Heart left ventricle (tissue), 16 donors: ENCODE measurements around the gene CD40. TPM values are rescaled to one million over a fixed set of nuclear protein-coding genes. Genes with fewer than 3 reads are reported as not detected.

Experiments used
- ATAC-seq, 4 donors: fragments of 200-7000 bp; cut with Tn5 transposase; one replicate each; pipeline ENCODE4 v1.9.1; 2020 to 2022; ENCODE audit warnings: moderate library complexity in 4 of 4, mild to moderate bottlenecking in 3 of 4, moderate number of reproducible peaks in 1 of 4
- DNase-seq, 5 donors: peaks; one replicate each; pipeline ENCODE4 v3.0.0-alpha.2; 2020
- H3K27ac ChIP-seq, 12 donors: fragments of 200-600 bp; sonication (generic) in 4 of 12; one replicate each; pipeline versions ENCODE4 v1.5.0 to v1.8.0; 2016 to 2022; ENCODE audit warnings: mild to moderate bottlenecking in 2 of 12
- H3K27me3 ChIP-seq, 9 donors: fragments of 200-600 bp; sonication (generic) in 2 of 9; one replicate each; pipeline versions ENCODE4 v1.5.1 to v1.8.0; 2016 to 2022; ENCODE audit warnings: mild to moderate bottlenecking in 3 of 9
- H3K36me3 ChIP-seq, 9 donors: fragments of 200-600 bp; sonication (generic) in 2 of 9; one replicate each; pipeline versions ENCODE4 v1.5.0 to v1.8.0; 2018 to 2022; ENCODE audit warnings: mild to moderate bottlenecking in 2 of 9
- H3K4me1 ChIP-seq, 12 donors: fragments of 200-600 bp; sonication (generic) in 4 of 12; one replicate each; pipeline versions ENCODE4 v1.5.0 to v1.8.0; 2016 to 2022; ENCODE audit warnings: mild to moderate bottlenecking in 3 of 12
- H3K4me3 ChIP-seq, 12 donors: fragments of 200-600 bp; sonication (generic) in 4 of 12; one replicate each; pipeline versions ENCODE4 v1.5.0 to v1.8.0; 2017 to 2022; ENCODE audit warnings: mild to moderate bottlenecking in 9 of 12, moderate library complexity in 4 of 12
- H3K9me3 ChIP-seq, 12 donors: fragments of 200-600 bp; sonication (generic) in 4 of 12; one replicate each; pipeline versions ENCODE4 v1.5.0 to v1.8.0; 2016 to 2022; ENCODE audit warnings: mild to moderate bottlenecking in 1 of 12
- CTCF ChIP-seq, 12 donors: fragments of 200-600 bp; sonication (generic) in 4 of 12; IDR thresholded peaks; one replicate each; pipeline versions ENCODE4 v1.5.0 to v1.8.0; 2018 to 2022; ENCODE audit warnings: antibody characterized with exemption in 12 of 12, mild to moderate bottlenecking in 5 of 12
- POLR2A ChIP-seq, 2 donors: fragments of 450-650 bp; IDR thresholded peaks; one replicate each; pipeline ENCODE4 v1.6.1; 2017; ENCODE audit warnings: antibody characterized with exemption in 2 of 2, mild to moderate bottlenecking in 2 of 2, moderate library complexity in 2 of 2
- WGBS, 4 donors: extraction: QIAGEN DNeasy Blood & Tissue Kit in 2 of 4; methylation state at CpG; one replicate each; pipeline versions ENCODE4 v1.1.5 to v1.1.7; 2013 to 2018; 5-methylcytosine and 5-hydroxymethylcytosine counted together
- intact Hi-C, 10 donors: fragments of 100-400 bp; cut with DNase I; formaldehyde crosslinking; loops; one replicate each; pipeline versions ENCODE4 v1.11.1 to v1.14.2; 2022
- polyA plus RNA-seq, 2 donors: library from polyadenylated mRNA; stranded (reverse); fragments of 200-250 nt; gene quantifications; one replicate each; pipeline ENCODE4 v1.2.3, GENCODE V29; 2013
- total RNA-seq, 9 donors: library from RNA; depleted of rRNA in 2 of 9; stranded (reverse); fragments of >200 nt in 2 of 9; fragmentation: NEBNext Ultra II Directional in 3 of 9; extraction: Animal tissue kit (Norgen Biotek cat#: 25700) in 3 of 9; gene quantifications; one replicate each; pipeline versions ENCODE4 v1.1.0 to v1.2.4, GENCODE V29; 2016 to 2023
- donor health status: ischemic (EF 13 %, LVEDD 7.1; RV severe dilation, severe dysfunction).
- donor health status: healthy with polysubstance abuse.
- donor health status: DM: no; HTN: yes; CAD: no.
- donor health status: DM: no; HTN: no; CAD: no.
- donor health status: ischemic (EF 25% LVEDD 6.9; RV normal size, moderate dysfunction).
- donor health status: ischemic (EF 25% LVEDD 5.7; RV mildly dilated, moderate dysfunction).
- donor health status: healthy.
- donor health status: DM: yes; HTN: yes; CAD: no.
- donor health status: ischemic (EF 35%, LVEDD 5.7; RV mildly dilated, moderate dysfunction).
- donor health status: nonischemic (EF 11% LVEDD 7.7; RV severe dilation, severe dysfunction).
- donor health status: DM: yes; HTN: yes; CAD: no.
- donor health status: PGD.
- donor health status: ischemic (EF 29% LVEDD 5.4; RV normal size, mild dysfunction).
- donor health status: nonischemic (EF 23%, LVEDD 6.1; RV moderate dilation, normal function).

CD40 gene
- total and polyA plus RNA-seq, 11 donors, result 3.5 to 38.3 (median 5.5) TPM

GRCh38 chr20:46077642-46078305 lies 40.3 kb upstream of the CD40 start:
- no peak overlapping the region for H3K4me3 ChIP-seq
- 88 to 94% (median 93%) methylated on average over 8 of the region's 8 CpGs for WGBS, 4 donors
- H3K4me1 ChIP-seq, result peaks cover 0 to 32% (median 22%) of the 10 kb centered on the region in 12 donors
- no peak for TF ChIP-seq CTCF (IDR thresholded peaks at IDR 0.05)
- TF ChIP-seq POLR2A (IDR thresholded peaks at IDR 0.05), result no peak
- H3K9me3 ChIP-seq, result no peaks in the 10 kb centered on the region
- no peak overlapping the region for H3K27ac ChIP-seq
- ATAC-seq, result no peak
- H3K27me3 ChIP-seq, result no peaks in the 10 kb centered on the region
- intact Hi-C loops, result loop anchor here in 1 of 10 donors (10.0 kb wide), 1 partner anchor 53 kb away; the partner anchor contains the start of gene SLC12A5
- H3K36me3 ChIP-seq, result peaks cover 0 to 65% (median 53%) of the 10 kb centered on the region in 9 donors
- DNase-seq, result no peak

- Histone ChIP-seq H3K27ac (no peak overlapping the region), H3K36me3 (peaks cover 0 to 55% (median 47%) of the 10 kb centered on the region in 9 donors), H3K27me3 (no peaks in the 10 kb centered on the region), H3K4me3 (no peak overlapping the region), H3K9me3 (no peaks in the 10 kb centered on the region), H3K4me1 (peaks cover 0 to 42% (median 33%) of the 10 kb centered on the region in 12 donors)
- TF ChIP-seq POLR2A (IDR thresholded peaks at IDR 0.05) (no peak), CTCF (IDR thresholded peaks at IDR 0.05) (no peak)
- DNase-seq, result no peak
- intact Hi-C loops, result loop anchor here in 1 of 10 donors (10.0 kb wide), 1 partner anchor 54 kb away; the partner anchor contains the start of gene SLC12A5
- ATAC-seq, result no peak
- WGBS, 4 donors, result 78 to 81% (median 80%) methylated on average over 7 of the region's 7 CpGs
These were observed 39.2 kb upstream of the CD40 start for GRCh38 chr20:46078954-46079353.

GRCh38 chr20:46081074-46081473 lies 37.0 kb upstream of the CD40 start:
- DNase-seq (no peak), ATAC-seq (no peak)
- no peaks in the 10 kb centered on the region for H3K9me3 ChIP-seq
- H3K27ac ChIP-seq, result no peak overlapping the region
- 84 to 94% (median 88%) methylated on average over 1 of the region's 1 CpG for WGBS, 4 donors
- no peak overlapping the region for H3K4me3 ChIP-seq
- H3K27me3 ChIP-seq, result no peaks in the 10 kb centered on the region
- H3K36me3 ChIP-seq, result peaks cover 0 to 35% (median 27%) of the 10 kb centered on the region in 9 donors
- H3K4me1 ChIP-seq, result peaks cover 3 to 64% (median 54%) of the 10 kb centered on the region in 12 donors
- intact Hi-C loops, result loop anchor here in 3 of 10 donors (10.0 kb wide), 2 partner anchors 56 to 106 kb away; partner anchors contain the start of genes SLC12A5 (in 2 of the 3) and ZNF335 (in 1 of the 3)
- TF ChIP-seq CTCF (IDR thresholded peaks at IDR 0.05), result no peak
- no peak for TF ChIP-seq POLR2A (IDR thresholded peaks at IDR 0.05)

- H3K36me3 ChIP-seq, result peaks cover 0 to 23% (median 15%) of the 10 kb centered on the region in 9 donors
- no peak for DNase-seq
- WGBS, 4 donors, result 65 to 73% (median 66%) methylated on average over 6 of the region's 6 CpGs
- no peaks in the 10 kb centered on the region for H3K27me3 ChIP-seq
- no peaks in the 10 kb centered on the region for H3K9me3 ChIP-seq
- H3K4me1 ChIP-seq, result peaks cover 3 to 84% (median 74%) of the 10 kb centered on the region in 12 donors
- intact Hi-C loops, result loop anchor here in 3 of 10 donors (10.0 kb wide), 2 partner anchors 58 to 108 kb away; partner anchors contain the start of genes SLC12A5 (in 2 of the 3) and ZNF335 (in 1 of the 3)
- TF ChIP-seq POLR2A (IDR thresholded peaks at IDR 0.05) (no peak), CTCF (IDR thresholded peaks at IDR 0.05) (no peak)
- peak overlapping the region in 1 of 12 donors; percentile 9 for H3K27ac ChIP-seq
- H3K4me3 ChIP-seq, result no peak overlapping the region
- ATAC-seq, result peak in 1 of 4 donors; percentile 9
These were observed 35.0 kb upstream of the CD40 start for GRCh38 chr20:46083101-46083500.
